ENCODE results near the gene ADRB2.

DNA sequence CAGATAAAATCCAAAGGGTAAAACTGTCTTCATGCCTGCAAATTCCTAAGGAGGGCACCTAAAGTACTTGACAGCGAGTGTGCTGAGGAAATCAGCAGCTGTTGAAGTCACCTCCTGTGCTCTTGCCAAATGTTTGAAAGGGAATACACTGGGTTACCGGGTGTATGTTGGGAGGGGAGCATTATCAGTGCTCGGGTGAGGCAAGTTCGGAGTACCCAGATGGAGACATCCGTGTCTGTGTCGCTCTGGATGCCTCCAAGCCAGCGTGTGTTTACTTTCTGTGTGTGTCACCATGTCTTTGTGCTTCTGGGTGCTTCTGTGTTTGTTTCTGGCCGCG, 727 bp upstream of the ADRB2 start:
- no peak for TF ChIP-seq BHLHE40 (IDR thresholded peaks at IDR 0.05; ENCODE audit: borderline replicate concordance)
- TF ChIP-seq FOXM1 (IDR thresholded peaks at IDR 0.05; ENCODE audit: borderline replicate concordance), result no peak
- no peak for TF ChIP-seq SUZ12 (IDR thresholded peaks at IDR 0.05)
- no peak for TF ChIP-seq HDGF (IDR thresholded peaks at IDR 0.05; ENCODE audit: borderline replicate concordance)
- TF ChIP-seq, protein P1, sequence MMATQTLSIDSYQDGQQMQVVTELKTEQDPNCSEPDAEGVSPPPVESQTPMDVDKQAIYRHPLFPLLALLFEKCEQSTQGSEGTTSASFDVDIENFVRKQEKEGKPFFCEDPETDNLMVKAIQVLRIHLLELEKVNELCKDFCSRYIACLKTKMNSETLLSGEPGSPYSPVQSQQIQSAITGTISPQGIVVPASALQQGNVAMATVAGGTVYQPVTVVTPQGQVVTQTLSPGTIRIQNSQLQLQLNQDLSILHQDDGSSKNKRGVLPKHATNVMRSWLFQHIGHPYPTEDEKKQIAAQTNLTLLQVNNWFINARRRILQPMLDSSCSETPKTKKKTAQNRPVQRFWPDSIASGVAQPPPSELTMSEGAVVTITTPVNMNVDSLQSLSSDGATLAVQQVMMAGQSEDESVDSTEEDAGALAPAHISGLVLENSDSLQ (IDR thresholded peaks at IDR 0.05), result no peak
- TF ChIP-seq ELF4 (IDR thresholded peaks at IDR 0.05), result no peak
- no peak for TF ChIP-seq FOXA1 (IDR thresholded peaks at IDR 0.05)
- no peak for TF ChIP-seq SP1 (IDR thresholded peaks at IDR 0.05)
- no peak for TF ChIP-seq TARDBP (IDR thresholded peaks at IDR 0.05)
- no peak for TF ChIP-seq ZNF384 (IDR thresholded peaks at IDR 0.05)
- no peak for TF ChIP-seq FOXK2 (IDR thresholded peaks at IDR 0.05)
- TF ChIP-seq L3MBTL2 (conservative IDR thresholded peaks at IDR 0.05), result no peak
- TF ChIP-seq CTBP1 (IDR thresholded peaks at IDR 0.05; ENCODE audit: borderline replicate concordance), result no peak
- TF ChIP-seq ARNT (IDR thresholded peaks at IDR 0.05), result no peak
